CD4-positive, alpha-beta T cell treated with Interleukin-6 at 100 ng/mL for 8 hours (primary cell): Measurements from ENCODE around the gene ZBTB20.
A peak's percentile ranks its signal among the peaks of the same experiment; 100 is the strongest.
"Not testable (repeated sequence)": the region's sequence is repeated elsewhere in the genome, so short reads cannot be mapped to it uniquely, and the experiment has no call there.

Experiments
- DNase-seq: peaks from one replicate; pipeline ENCODE4 v3.0.0-alpha.2; 2020; ENCODE audit warnings: mixed read lengths, low spot score

The ZBTB20 gene

GRCh38 chr3:115147329-115148141 lies 447 bp upstream of the ZBTB20 start:
- peak; percentile 98 for DNase-seq

DNA sequence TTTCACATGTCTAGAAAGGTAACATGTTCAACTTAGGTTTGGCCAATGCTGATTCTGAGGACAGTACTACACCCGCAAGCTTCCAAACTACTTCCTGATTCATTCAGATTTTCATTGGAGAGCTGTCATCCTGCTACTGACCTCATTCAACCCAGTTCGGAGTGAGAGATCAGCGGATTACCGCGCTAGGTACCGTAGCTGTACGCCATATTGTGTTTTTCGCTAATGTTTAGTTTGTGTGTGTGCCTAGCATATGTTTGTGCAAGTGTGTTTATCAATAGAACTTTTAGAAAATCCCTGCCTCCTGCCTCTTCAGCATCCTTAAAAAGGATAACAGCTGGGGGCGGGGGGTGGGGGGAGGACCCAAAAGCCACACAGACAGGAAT lies 1.1 kb downstream of the ZBTB20 start:
- peak; percentile 50 for DNase-seq

DNA sequence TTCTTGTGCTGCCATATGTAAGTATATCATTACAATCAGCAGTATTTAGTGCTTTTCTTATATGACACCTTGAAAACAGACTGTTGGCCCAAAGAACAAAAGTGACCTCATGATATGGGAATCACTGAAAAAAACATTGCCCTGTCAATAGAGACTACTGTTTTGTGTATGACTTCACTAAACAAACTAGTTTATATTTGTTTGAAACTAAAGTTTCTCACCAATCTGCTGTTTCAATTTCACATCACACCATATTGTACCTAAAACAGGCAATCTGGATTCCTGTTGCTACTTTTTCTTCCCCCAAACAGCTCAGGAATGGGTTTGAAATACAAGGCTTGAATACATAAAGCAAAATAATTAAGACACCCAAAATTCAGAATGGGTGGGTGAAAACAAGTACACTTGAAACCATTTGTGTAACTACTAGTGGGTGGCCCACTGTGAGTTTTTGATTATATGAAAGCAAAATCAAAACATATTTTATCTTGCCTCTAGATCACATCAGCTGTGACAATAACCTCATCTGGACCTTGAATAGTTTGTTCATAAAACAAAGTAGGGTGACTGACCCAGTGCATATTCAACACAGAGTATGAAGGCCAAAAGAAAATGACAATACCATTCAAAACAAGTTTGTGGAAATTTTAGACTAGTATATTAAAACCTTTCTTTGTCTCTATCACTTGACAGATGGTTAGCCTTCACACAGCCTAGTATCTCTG lies 5.9 kb downstream of the ZBTB20 start:
- DNase-seq = no peak

GRCh38 chr3:115139072-115139471 lies 8.0 kb downstream of the ZBTB20 start:
- DNase-seq = no peak

- no peak for DNase-seq
Observed at GRCh38 chr3:115134648-115135347, 12.3 kb downstream of the ZBTB20 start.

DNA sequence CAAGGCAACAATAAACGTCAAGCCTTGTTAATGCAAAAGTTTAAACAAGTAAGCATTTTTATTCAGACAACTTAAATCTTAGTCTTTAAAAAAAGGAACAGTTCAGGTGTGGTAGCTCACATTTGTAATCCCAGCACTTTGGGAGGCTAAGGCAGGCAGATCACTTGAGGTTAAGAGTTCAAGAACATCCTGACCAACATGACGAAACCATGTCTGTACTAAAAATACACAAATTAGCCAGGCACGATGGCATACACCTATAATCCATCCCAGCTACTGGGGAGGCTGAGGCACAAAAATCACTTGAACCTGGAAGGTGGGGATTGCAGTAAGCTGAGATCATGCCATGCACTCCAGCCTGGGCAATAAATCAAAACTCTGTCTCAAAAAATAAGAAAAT lies 19.9 kb downstream of the ZBTB20 start:
- DNase-seq = no peak

GRCh38 chr3:115120597-115120996 lies 26.5 kb downstream of the ZBTB20 start:
- no peak for DNase-seq

- no peak for DNase-seq
Observed at GRCh38 chr3:115113367-115113766, 33.7 kb downstream of the ZBTB20 start.

DNA sequence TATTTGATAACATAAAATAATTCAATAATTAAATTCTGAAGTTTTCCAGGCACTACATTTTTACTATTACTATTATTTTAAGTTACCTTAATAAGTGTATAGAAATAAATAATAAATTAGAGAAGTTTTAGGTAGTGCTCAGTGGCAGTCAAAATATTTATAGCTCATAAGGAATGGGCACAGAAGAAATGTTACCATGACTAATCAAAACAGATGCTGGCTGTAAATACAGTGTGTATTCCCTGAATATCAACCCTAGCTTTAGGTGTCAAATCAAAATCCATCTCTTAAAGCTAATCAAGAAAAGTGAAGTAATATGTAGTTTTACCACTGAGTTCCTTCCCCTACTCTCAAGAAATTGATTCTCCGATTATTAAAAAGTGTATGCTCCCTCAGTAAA lies 35.5 kb downstream of the ZBTB20 start:
- DNase-seq = no peak

- no peak for DNase-seq
Observed at GRCh38 chr3:115110830-115111229, 36.3 kb downstream of the ZBTB20 start.

DNA sequence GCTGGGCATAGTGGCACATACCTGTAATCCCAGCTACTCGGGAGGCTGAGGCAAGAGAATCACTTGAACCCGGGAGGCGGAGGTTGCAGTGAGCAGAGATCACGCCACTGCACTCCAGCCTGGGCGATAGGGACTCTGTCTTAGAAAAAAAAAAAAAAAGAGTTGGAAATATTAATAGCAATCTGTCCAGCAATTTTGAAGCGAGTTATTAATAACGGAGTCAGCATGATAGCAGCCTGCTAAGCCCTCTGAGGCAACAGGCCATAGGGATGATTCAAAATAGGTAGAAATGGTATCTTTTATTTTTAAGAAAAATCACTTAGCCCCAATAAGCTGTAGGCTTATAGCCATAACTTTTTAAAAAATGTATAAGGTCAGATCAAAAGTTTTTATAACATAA lies 37.0 kb downstream of the ZBTB20 start:
- not testable (repeated sequence) for DNase-seq

GRCh38 chr3:115108614-115109013 lies 38.5 kb downstream of the ZBTB20 start:
- no peak for DNase-seq

DNA sequence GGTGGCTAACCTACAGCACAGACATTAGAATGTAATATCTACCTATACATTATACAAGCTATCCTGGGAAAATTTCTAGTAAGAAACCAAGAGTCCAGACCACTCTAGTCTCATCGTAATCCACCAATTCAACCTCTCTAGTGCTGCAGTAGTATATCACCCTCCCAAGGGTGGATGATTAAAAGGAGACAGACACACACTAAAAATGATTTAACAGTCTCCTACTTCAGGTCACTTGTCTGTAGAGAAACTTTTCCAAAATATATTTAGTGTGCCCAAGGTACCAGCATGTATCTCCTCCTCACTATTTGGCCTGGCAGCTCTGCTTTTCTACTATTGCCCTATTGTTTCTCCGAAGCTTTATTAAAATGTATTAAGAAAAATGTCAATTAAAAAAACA lies 45.0 kb downstream of the ZBTB20 start:
- DNase-seq = no peak

DNA sequence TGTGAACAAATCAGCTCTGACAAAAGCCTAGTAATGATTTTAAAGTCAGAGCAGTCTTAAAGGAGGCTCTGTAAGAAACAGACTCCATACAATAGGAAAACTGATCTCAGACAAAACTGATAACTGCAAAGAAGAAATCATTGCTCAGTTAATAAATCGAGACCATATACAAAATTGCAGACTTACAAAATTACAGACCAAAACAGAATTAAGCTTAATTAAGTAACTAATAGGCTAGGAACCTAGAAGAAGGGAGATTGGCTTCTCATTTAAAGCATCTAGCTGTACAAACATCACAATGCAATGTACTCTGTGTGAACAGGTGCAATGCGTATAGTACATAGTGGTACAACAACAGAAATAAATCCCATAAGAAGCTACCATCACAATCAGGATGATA lies 46.3 kb downstream of the ZBTB20 start:
- no peak for DNase-seq

- DNase-seq = peak; percentile 76
Observed at GRCh38 chr3:115099986-115100571, 47.0 kb downstream of the ZBTB20 start.

DNA sequence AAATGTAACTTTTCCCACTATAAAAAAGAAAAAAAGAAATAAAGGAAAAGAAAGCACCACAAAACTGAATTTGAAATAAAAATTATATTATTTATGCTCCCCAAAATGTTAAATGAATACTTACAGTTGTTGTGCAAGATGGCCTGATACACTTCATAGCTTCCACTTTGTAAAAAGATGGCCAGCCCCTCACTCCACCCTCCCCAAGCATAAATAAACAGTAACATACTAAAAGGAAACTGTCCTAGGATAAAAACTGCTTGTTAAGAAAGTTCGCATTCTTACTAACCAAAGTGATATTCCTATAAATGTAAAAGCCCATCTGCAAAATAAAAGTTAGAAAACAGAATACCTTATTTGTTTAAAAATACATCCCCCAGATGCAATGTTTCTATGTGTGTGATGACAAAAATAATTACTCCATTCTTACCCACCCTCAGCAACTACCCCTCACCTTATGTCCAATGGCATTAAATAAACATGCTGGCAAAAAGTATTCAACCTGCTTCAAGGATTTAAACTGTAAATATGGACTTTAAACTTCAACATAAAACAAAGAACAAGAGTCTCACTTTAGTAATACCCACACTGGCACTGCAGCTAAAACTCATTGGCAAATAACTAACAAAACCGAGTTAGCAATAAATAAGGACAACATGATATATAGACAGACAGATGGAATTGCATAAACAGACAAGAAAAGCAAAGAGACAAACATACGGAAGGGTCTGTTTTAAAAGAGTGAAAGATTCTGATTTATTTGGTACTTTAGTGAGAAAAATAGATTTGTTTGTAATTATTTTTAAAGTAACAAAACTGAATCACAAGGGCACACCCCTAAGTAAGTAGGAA lies 47.7 kb downstream of the ZBTB20 start:
- DNase-seq = no peak

- DNase-seq = no peak
Observed at GRCh38 chr3:115098354-115099073, 48.6 kb downstream of the ZBTB20 start.

DNA sequence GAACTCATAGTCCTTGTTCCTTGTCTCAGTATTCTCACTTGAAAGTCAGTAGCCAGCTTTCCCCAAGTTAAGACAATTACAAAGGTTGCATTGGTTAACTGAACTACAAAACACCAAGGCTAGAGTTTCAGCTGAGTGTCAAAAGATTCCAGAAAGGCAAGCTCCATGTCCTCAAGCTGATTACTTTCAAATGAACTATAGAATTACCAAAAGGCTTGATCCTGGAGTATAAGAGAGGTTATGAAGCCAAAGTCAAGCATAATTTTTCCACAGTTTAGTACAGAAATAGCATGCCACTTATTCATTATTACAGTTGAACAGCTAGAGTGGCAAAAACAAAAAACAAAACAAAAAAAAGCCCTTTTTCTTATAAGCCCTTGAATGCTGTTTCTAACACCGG lies 51.9 kb downstream of the ZBTB20 start:
- no peak for DNase-seq

DNA sequence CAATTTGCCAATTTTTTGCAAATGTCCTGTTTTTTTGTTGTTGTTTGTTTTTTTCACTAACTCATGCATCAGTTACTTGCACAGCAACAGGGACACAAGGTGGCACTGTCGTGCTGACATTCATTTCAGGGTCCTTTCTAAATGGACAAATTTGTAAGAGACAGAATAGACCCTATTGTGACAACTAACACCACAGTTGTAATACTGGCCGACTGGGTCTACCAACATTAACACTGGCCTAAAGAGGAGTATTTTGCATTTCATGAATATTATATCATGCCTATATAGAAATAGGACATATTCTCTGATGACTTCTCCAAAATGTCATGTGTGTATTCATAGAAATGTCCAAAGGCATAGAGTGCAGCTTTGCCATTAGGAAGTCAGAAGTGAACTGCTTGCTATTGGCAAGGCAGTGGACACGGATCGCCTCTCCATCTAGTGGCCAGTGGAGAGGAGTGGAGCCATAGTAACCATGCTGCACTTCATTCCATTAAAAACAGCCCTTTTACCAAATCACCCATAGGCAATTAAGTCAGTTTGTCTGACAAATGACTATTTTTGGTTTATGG lies 54.8 kb downstream of the ZBTB20 start:
- DNase-seq = peak; percentile 50

DNA sequence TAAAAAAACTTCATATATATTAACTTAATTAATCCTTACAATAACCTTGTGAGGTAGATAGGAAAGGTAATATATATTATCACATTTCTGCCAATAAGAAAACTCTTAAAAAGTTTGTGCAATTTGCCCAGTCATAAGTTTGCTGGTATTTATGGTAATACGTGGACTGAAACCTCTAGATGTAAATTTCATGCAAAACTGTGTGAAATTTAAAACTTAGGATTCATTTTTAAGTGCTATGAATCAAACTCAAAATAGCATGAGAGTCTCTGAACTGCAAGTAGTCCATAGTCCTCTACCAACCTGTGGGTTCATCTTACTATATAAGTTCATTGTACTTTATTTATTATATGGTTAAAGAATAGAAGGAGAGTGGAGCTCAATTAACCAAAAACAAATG lies 56.4 kb downstream of the ZBTB20 start:
- no peak for DNase-seq

- DNase-seq = no peak
Observed at GRCh38 chr3:115089481-115089880, 57.6 kb downstream of the ZBTB20 start.
